ENCODE data around the gene UBB.

DNA sequence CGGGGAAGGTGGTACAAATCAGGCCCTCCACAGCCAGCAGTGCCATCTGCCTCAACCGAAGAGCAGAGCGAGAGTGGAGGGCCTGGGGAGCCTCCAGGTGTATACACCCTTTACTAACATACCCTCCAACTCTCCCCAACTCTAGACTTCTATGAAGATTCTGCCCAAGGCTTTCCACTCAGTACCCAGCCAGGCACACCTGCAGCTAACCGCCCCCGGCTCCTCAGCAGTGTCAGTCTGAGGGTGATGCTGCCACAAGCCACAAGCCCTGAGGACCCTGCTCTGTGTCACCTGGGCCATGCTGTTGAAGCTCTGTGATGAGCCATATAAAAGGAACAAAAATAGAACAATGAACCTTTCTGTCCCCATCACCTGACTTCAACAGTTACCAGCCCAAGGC lies 31.5 kb upstream of the UBB start:
- no peak for TF ChIP-seq POLR2AphosphoS5 (IDR thresholded peaks at IDR 0.05)
- TF ChIP-seq CTCF (IDR thresholded peaks at IDR 0.05) = no peak
